NCI-H446 treated with DMSO at 0.1 percent for 48 hours (cell line): ENCODE results near the gene TFB1M.
A peak's percentile ranks its signal among the peaks of the same experiment; 100 is the strongest.
"Not testable (repeated sequence)": the region's sequence is repeated elsewhere in the genome, so short reads cannot be mapped to it uniquely, and the experiment has no call there.

ENCODE experiments used
- DNase-seq: peaks from one replicate; lab custom pipeline; 2025; lab: John Stamatoyannopoulos, UW

Gene TFB1M

DNA sequence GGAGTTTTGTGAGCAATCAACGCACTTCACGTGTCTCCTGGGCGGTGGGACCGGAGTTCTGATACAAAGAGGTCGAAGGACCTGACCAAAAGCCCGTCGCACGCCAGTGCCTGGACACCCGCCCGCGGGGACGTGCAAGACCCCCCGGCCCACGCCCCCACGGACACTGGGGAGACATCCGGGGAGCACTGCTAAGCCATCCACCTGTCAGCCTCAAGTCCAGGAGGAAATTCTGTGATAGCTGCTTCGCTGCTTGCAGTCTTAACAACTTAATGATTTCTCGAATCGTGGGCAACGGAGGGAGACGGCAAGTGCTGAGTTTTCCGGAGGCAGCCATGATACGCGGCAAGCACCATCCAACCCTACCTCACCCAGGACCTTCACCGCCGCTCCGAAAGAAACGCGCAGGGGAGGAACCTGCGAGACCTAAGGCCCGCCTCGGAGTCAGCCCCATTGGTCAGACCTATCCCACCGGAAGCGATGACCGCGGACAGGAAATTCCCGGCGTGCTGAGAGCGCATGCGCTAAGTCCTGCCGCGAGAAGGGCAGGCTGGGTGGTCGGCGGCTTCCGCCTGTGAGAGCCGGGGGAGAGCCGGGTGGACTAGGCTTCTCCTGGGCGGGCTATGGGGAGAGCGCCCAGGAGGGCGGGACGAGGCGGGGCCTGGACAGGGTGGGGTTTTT lies at the start of gene TFB1M:
Gene TFB1M, minus strand, starts transcription at position 393 of the 681 bp plus-strand sequence. Its CDS starts 56 bp downstream, at position 337.
- peak; percentile 94 for DNase-seq

DNA sequence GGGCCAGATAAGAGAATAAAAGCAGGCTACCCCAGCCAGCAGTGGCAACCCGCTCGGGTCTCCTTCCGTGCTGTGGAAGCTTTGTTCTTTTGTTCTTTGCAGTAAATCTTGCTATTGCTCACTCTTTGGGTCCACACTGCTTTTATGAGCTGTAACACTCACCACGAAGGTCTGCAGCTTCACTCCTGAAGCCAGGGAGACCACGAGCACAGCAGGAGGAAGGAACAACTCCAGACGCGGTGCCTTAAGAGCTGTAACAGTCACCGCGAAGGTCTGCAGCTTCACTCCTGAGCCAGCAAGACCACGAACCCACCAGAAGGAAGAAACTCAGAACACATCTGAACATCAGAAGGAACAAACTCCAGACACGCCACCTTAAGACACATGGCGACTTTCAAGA lies 49.7 kb upstream of the TFB1M start:
- not testable (repeated sequence) for DNase-seq

DNA sequence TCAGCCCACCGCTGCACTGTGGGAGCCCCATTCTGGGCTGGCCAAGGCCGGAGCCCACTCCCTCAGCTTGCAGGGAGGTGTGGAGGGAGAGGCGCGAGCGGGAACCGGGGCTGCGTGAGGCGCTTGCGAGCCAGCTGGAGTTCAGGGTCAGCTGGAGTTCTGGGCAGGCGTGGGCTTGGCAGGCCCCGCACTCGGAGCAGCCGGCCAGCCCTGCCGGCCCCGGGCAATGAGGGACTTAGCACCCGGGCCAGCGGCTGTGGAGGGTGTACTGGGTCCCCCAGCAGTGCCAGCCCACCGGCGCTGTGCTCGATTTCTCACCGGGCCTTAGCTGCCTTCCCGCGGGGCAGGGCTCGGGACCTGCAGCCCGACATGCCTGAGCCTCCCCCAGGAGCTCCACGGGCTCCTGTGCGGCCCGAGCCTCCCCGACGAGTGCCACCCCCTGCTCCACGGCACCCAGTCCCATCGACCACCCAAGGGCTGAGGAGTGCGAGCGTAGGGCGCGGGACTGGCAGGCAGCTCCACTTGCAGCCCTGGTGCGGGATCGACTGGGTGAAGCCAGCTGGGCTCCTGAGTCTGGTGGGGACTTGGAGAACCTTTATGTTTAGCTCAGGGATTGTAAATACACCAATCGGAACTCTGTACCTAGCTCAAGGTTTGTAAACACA lies 48.8 kb upstream of the TFB1M start:
- not testable (repeated sequence) for DNase-seq

DNA sequence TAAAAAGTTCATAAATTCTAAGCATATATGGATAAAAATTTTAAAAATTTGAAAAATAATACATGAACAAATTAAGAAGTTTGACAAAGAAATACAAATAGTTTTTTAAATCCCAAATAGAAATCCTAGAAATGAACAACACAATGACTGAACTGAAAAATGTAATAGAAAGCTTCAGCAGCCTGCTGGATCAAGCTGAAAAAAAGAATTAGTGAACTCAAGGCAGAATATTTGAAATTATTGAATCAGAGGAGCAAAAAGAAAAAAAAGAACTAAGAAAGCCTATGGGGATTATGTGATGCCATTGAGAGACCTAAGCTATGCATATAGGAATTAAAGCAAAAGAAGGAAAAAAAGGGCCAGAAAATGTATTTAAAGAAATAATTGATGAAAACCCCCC lies 39.9 kb upstream of the TFB1M start:
- no peak for DNase-seq

DNA sequence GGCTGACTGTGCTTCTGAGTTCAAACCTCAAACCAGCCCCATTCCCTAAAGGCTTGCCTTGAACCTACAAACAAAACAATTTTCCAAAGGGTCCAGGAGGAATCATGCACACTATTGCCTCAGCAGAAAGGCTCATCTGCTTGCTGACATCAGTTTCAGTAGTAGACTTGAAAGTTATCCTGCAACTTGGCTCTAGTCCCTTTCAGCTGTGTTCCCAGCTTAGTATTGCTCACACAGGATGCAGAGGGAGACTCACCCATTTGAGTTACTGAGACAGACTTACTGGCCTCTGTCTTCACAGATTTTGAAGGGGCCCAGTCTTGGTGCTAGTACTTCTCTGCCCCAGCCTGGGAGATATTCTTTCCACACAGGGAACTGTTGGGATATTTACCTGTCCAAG lies 38.5 kb upstream of the TFB1M start:
- DNase-seq = no peak

DNA sequence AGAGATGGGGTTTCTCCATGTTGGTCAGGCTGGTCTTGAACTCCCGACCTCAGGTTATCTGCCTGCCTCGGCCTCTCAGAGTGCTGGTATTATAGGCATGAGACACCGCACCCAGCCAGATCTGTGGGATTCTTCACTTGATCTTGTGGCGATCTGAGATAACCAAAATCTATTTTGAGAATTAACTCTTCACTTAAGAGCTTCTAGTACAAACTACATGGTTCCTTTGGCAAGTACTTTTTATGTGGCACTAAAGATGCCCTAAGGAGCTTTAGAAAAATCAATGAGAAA lies 37.8 kb upstream of the TFB1M start:
- DNase-seq = no peak

DNA sequence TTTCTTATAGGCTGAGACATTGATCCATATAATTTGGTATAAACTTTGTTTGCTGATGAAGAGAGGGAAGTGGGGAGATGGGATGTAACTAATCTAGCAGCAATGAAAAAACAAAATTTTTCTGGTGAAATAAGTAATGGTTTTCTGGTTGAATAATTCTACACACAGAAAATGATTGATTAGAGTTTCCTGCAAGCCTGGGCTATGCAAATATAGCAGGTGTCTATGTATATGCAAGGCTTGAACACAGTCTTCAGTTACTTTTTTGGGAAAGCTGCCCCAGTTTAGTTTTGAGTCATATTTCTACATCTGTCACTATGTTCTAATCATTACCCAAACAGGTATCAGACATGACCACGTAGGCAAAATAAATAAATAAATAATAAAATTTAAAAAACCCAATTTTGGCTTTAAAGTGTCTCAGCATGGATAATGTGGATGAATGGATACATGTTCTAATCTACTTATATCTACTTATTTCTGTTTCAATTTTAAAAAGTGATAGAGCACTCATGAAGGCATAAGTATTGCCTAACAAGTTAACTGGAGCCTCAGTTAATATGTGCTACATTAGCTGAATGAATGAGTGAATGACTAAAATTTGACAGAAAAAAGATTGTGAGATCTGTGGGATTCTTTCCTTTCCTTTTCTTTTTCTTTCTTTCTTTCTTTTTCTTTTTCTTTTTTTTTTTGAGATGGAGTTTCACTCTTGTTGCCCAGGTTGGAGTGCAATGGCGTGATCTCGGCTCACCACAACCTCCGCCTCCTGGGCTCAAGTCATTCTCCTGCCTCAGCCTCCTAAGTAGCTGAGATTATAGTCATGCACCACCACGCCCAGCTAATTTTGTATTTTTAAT lies 37.2 kb upstream of the TFB1M start:
- DNase-seq = no peak

DNA sequence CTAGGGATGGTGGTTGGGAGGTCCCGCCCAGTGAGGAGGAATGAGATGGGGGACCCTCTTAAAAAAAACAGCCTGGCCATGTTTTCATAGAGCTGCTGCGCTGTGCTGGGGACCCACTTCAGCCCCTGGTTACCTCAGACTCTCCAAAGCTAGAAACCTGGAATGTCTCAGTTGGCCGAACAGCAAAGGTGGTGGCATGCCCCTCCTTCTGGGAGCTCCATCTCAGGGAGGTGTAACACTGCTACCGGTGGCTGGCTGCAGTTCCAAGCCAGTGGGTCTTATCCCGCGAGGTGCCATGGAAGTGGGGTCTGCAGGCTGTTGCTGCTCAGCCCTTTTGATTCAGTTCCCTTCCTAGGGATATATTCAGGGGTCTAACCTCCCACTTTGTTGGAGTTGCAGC lies 35.7 kb upstream of the TFB1M start:
- DNase-seq = no peak

DNA sequence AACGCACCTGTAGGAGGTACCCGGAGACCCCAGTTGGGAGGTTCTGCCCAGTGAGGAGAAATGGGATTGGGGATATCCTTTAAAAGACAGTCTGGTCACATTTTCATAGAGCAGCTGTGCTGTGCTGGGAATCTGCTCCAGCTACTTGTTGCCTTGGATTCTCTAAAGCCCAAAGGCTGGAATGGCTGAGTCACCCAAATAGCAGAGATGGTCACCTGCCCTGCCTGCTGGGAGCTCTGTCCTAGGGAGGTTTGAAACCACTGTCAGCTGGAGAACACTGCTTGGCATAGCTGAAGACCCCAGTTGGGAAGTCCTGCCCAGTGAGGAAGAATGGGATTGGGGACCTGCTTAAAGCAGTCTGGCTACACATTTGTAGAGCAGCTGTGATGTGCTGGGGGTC lies 34.8 kb upstream of the TFB1M start:
- DNase-seq = no peak

DNA sequence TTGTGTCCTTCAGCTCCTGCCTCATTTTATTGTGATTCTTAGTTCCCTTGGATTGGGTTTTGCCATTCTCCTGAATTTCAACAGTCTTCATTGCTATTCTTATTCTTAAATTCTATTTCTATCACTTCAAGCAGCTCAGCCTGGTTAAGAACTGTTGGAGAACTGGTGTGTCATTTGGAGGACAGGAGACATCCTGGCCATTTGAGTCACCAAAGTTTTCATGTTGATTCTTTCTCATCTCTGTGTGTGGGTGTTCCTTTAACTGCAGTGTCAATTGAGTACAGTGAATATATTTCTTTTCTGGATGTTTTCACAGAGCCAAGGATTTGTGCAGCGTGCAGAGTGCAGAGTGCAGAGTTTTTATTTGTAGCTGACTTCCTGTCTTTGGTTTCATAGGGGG lies 33.5 kb upstream of the TFB1M start:
- no peak for DNase-seq

DNA sequence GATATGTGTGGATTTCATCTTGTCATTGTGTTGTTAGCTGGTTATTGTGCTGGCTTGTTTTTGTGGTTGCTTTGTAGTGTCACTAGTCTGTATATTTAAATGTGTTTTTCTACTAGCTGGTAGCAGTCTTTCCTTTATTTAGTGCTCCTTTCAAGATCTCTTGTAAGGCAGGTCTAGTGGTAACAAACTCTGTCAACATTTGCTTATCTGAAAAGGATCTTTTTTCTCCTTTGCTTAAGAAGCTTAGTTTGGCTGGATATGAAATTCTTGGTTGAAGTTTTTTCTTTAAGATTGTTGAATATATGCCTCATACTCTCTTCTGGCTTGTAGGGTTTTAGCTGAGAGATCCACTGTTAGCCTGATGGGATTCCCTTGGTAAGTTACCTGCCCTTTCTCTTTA lies 32.7 kb upstream of the TFB1M start:
- no peak for DNase-seq

DNA sequence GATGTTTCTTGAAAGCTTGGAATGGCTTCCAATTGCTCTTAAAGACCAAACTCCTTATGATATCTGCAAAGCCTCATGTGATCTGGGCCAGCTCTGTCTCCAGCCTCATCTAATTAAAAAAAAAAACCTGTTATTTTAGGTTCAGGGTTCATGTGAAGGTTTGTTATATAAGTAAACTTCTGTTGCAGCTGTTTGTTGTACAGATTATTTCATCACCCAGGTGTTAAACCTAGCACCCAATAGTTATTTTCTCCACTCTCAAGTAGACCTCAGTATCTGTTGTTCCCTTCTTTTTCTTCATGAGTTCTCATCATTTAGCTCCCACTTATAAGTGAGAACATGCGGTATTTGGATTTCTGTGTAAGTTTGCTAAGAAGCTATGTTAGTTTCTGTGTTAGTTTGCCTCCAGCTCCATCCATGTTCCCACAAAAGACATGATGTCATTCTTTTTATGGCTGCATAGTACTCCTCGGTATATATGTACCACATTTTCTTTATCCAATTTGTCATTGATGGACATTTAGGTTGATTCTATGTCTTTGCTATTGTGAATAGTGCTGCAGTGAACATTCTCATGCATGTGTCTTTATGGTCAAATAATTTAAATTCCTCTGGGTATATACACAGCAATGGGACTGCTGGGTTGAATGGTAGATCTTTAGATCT lies 30.2 kb upstream of the TFB1M start:
- DNase-seq = no peak

DNA sequence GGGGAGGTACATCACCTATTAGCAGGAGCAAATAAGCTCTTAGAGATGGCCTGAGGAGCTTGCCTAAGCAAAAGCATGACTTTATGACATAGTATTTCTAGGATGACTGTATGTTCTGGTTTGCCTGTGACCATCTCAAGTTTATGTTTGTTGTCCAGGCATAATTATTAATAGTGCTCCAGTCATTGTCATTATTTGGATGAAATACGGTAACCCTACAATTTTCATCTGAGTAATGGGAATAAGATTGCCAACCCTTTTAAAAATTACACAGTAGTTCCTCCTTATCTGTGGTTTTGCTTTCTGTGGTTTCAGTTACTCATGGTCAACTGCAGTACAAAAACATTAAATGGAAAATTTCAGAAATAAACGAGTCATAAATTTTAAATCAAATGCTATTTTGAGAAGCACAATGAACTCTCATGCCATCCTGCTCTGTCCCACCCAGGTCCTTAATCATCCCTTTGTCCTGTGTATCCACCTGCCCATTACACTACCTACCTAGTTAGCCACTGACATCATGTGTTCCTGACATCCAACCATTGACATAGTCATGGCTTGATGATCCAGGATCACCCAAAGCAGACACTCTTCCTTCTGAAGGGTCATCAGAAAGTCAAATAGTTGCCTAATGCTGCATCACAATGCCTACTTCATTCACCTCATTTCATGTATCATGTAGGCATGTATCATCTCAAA lies 27.0 kb upstream of the TFB1M start:
- no peak for DNase-seq

DNA sequence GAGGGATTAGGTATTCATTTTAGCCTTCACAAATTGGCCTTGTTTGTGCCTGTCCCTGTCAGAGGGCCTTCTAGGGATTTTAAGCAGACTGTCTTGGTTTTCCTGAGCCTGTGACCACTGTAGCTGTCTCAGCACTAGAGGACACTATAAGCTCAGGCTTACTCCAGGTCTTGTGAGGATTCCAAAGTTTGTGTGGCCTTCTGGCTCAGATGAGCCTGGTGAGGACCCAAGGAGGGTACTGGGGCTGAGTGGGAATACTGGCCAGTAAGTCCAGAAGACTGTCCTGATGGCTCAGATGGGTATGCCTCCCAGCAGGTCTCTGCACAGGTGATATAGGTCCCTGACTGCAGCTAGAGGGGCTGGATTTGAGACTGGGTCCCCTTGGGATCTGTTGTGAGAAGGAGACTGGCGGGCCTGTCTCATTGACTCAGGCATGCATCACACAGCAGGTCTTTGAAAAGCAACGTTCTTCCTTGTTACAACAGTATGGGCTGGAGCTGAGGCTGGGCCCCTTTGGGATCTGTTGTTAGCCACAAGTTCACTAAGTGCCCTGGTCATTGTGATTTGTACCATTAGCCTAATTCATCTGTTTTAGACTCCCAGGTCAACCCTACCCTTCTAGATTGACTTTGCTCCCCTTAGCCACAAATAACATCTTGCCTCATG lies 26.3 kb upstream of the TFB1M start:
- no peak for DNase-seq

DNA sequence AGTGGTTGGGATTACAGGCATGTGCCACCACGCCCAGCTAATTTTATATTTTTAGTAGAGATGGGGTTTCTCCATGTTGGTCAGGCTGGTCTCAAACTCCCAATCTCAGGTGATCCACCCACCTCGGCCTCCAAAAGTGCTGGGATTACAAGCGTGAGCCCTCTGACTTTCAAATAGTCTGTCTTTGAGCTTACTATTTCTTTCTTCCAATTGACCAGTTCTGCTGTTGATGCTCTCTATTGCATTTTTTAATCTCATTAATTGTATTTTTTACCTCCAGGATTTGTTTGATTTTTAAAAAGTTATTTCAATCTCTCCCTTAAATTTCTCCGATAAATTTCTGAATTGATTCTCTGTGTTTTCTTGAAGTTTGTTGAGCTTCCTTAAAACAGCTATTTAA lies 25.6 kb upstream of the TFB1M start:
- DNase-seq = not testable (repeated sequence)

DNA sequence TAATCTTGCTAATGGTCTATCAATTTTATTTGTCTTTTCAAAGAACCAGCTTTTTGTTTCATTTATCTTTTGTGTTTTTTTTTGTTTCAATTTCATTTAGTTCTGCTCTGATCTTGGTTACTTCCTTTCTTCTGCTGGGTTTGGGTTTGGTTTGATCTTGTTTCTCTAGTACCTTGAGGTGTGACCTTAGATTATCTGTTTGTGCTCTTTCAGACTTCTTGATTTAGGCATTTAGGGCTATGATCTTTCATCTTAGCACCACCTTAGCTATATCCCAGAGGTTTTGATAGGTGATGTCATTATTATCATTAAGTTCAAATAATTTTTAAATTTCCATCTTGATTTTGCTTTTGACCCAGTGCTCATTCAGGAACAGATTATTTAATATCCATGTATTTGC lies 24.0 kb upstream of the TFB1M start:
- not testable (repeated sequence) for DNase-seq

DNA sequence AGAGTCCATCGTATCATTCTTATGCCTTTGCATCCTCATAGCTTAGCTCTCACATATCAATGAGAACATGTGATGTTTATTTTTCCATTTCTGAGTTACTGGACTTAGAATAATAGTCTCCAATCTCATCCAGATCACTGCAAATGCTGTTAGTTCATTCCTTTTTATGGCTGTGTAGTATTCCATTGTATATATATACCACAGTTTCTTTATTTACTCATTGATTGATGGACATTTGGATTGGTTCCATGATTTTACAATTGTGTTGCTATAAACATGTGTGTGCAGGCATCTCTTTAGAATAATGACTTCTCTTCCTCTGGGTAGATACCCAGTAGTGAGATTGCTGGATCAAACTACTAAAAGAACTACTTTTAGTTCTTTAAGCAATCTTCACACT lies 21.0 kb upstream of the TFB1M start:
- DNase-seq = no peak

DNA sequence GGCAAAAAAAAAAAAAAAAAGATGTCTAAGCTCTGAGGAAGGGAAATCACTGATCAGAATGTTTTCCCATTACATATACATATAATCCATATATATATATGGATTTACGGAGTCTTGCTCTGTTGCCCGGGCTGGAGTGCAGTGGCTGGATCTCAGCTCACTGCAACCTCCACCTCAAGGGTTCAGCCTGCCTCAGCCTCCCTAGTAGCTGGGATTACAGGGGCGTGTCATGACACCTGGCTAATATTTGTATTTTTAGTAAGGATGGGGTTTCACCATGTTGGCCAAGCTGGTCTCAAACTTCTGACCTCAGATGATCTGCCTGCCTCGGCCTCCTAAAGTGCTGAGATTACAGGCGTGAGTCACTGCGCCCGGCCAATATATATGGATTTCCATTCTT lies 19.8 kb upstream of the TFB1M start:
- DNase-seq = not testable (repeated sequence)

DNA sequence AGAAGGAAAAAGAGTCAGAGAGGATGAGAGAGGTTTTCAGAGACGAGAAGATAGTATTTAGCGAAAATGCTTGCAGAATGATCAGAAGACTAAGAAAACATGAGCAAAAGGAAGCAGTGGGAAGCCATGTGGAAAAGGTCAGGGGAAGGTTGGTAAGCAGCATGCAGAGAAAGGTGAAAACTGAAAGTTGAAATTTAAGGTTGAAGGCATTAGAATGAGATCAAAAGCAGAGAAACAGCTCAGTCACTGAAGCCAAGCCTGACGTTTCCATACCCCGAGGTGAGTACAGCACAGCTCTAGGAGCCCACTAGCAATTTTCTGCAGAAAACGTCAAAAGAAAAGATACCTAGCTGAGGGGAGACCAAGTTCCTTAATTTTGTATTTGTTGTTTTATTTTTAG lies 19.1 kb upstream of the TFB1M start:
- no peak for DNase-seq

DNA sequence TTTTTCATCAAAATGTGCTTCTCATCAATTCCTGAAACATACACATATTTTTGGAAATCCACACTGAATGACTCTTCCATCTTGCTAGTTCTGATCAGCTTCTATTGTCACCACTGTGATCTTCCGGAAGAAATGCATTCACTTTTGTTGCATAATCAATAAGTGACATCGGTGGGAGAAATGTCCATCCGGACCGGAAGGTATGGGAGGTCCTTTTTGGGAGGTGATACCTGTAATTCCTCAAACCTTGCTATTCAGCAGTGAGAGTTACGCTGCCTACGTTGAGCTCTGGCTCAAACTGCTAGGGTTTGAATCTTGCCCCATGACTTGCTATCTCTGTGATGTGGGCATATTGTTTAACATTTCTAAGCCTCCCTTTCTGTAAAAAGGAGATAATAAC lies 16.6 kb upstream of the TFB1M start:
- no peak for DNase-seq

DNA sequence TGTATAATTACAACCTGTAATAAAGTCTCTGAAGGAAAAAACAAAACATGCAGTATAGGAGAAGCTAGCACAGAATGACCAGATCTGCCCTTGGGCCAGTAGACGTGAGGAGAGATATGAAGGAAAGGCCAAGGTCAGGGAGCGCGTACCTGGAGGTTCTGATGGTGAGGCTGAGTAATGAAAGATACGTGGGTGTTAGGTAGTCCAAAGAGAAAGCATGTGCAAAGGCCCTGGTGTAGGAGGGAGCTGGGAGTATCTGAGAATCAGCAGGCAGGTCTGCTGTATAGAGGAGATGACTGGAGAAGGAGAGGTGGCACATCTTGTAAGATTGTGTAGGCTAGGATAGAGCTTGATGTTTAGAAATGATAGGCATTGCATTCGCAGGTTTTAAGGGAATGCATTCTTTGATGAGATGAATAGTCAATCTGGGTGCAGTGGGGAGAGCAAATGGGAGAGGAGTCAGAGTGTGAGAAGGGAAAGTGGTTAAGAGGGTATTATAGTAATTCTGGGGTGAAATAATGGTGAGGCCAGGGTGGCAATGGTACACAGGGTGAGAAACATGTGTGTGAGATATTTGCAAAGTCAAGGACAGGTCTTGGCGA lies 15.9 kb upstream of the TFB1M start:
- DNase-seq = no peak
